ENCODE results near the gene C10orf71. TPM values are rescaled to one million over a fixed set of nuclear protein-coding genes. Genes with fewer than 3 reads are reported as not detected.

Gene C10orf71
- total RNA-seq, 1 experiment from 2014 or later = not detected

- ATAC-seq (no peak), DNase-seq (ENCODE audit: low read depth, low spot score) (no peak)
- intact Hi-C loops (cut with micrococcal nuclease; ENCODE audit: unreplicated experiment) (no loop called here), in situ Hi-C loops (cut with HindIII; ENCODE audit: low pct_unique_long_range_greater_than_20kb, low sequenced_read_pairs) (no loop called here)
- no peaks in the 10 kb centered on the region for H3K36me3 ChIP-seq (ENCODE audit: control insufficient read depth, insufficient read depth, low read length)
- H3K4me3 ChIP-seq (ENCODE audit: low read depth in 2 of 2, low read length in 2 of 2) = no peak overlapping the region
- H3K4me1 ChIP-seq (ENCODE audit: control insufficient read depth, insufficient read depth, low read length) = no peaks in the 10 kb centered on the region
- no peaks in the 10 kb centered on the region for H3K9me3 ChIP-seq (ENCODE audit: control insufficient read depth, insufficient read depth, low read depth, low read length)
- CTCF ChIA-PET = no interaction called here
- no peaks in the 10 kb centered on the region; the same call in none of the 2 replicates for H3K27me3 ChIP-seq (ENCODE audit: control insufficient read depth, insufficient read depth, low read length)
- no peak overlapping the region for H3K27ac ChIP-seq (ENCODE audit: low read length)
- no TSS peak for BruUV-seq (replicated peaks)
- TF ChIP-seq REST (IDR thresholded peaks at IDR 0.05; ENCODE audit: insufficient read depth in 1 of 2, low read depth in 2 of 2, low read length in 1 of 2) (no peak), TCF7L2 (IDR thresholded peaks at IDR 0.05; ENCODE audit: low read depth, low read length) (no peak), SIN3A (IDR thresholded peaks at IDR 0.05; ENCODE audit: borderline replicate concordance, insufficient read depth, low read depth, low read length) (no peak), CTCF (IDR thresholded peaks at IDR 0.05) (no peak), POLR2AphosphoS5 (IDR thresholded peaks at IDR 0.05; ENCODE audit: low read depth, low read length) (no peak)
- POLR2A ChIA-PET = no interaction called here
Observed at GRCh38 chr10:49312246-49312869, 13.4 kb downstream of the C10orf71 start.

GRCh38 chr10:49313501-49314070 lies 14.6 kb downstream of the C10orf71 start:
- ChIA-PET POLR2A (no interaction called here), CTCF (no interaction called here)
- no peak overlapping the region for H3K27ac ChIP-seq (ENCODE audit: low read length)
- H3K36me3 ChIP-seq (ENCODE audit: control insufficient read depth, insufficient read depth, low read length) = no peaks in the 10 kb centered on the region
- in situ Hi-C loops (cut with HindIII; ENCODE audit: low pct_unique_long_range_greater_than_20kb, low sequenced_read_pairs) = no loop called here
- DNase-seq (ENCODE audit: low read depth, low spot score) (no peak), ATAC-seq (no peak)
- no peaks in the 10 kb centered on the region; the same call in none of the 2 replicates for H3K27me3 ChIP-seq (ENCODE audit: control insufficient read depth, insufficient read depth, low read length)
- H3K4me1 ChIP-seq (ENCODE audit: control insufficient read depth, insufficient read depth, low read length) = no peaks in the 10 kb centered on the region
- H3K4me3 ChIP-seq (ENCODE audit: low read depth in 2 of 2, low read length in 2 of 2) = no peak overlapping the region
- BruUV-seq (replicated peaks) = no TSS peak
- TF ChIP-seq REST (IDR thresholded peaks at IDR 0.05; ENCODE audit: insufficient read depth in 1 of 2, low read depth in 2 of 2, low read length in 1 of 2) = no peak
- no peak for TF ChIP-seq TCF7L2 (IDR thresholded peaks at IDR 0.05; ENCODE audit: low read depth, low read length)
- no peak for TF ChIP-seq POLR2AphosphoS5 (IDR thresholded peaks at IDR 0.05; ENCODE audit: low read depth, low read length)
- TF ChIP-seq SIN3A (IDR thresholded peaks at IDR 0.05; ENCODE audit: borderline replicate concordance, insufficient read depth, low read depth, low read length) = no peak
- no peak for TF ChIP-seq CTCF (IDR thresholded peaks at IDR 0.05)
- no peaks in the 10 kb centered on the region for H3K9me3 ChIP-seq (ENCODE audit: control insufficient read depth, insufficient read depth, low read depth, low read length)
- intact Hi-C loops (cut with micrococcal nuclease; ENCODE audit: unreplicated experiment) = no loop called here
